CD4-positive, alpha-beta memory T cell (primary cell): ENCODE measurements around the gene SDCCAG8. TPM values are rescaled to one million over a fixed set of nuclear protein-coding genes. Genes with fewer than 3 reads are reported as not detected.

ENCODE experiments used
- CTCF ChIA-PET: fragments of 350-600 bp; sonication (Branson Sonifier 250); formaldehyde crosslinking; loops from one replicate; lab custom pipeline; 2021; ENCODE audit warnings: inconsistent platforms; ENCODE audit not compliant: partially characterized antibody; lab: Charles Lee
- POLR2A ChIA-PET: fragments of 350-600 bp; sonication (Branson Sonifier 250); formaldehyde crosslinking; loops from one replicate; lab custom pipeline; 2021; ENCODE audit not compliant: partially characterized antibody; lab: Charles Lee
- DNase-seq, 5 donors: peaks; one replicate each; pipeline versions ENCODE4 v3.0.0 to v3.0.0-alpha.2; 2020 to 2022; ENCODE audit warnings: mixed read lengths in 1 of 5
- H3K27ac ChIP-seq: one replicate; pipeline ENCODE4 v1.7.0; 2013; ENCODE audit warnings: low read depth, low read length
- H3K27me3 ChIP-seq: 2 replicates; pipeline ENCODE4 v1.7.0; 2013; ENCODE audit warnings: mild to moderate bottlenecking, low read length, moderate library complexity; ENCODE audit not compliant: insufficient read depth
- H3K36me3 ChIP-seq: 2 replicates; pipeline ENCODE4 v1.7.0; 2013; ENCODE audit warnings: mild to moderate bottlenecking, low read length, moderate library complexity; ENCODE audit not compliant: insufficient read depth
- H3K4me1 ChIP-seq: 2 replicates; pipeline ENCODE4 v1.7.0; 2013; ENCODE audit warnings: mild to moderate bottlenecking, low read length, moderate library complexity; ENCODE audit not compliant: insufficient read depth
- H3K4me3 ChIP-seq, 2 donors: one replicate each; pipeline ENCODE4 v1.7.0; 2013; ENCODE audit warnings: low read length in 2 of 2, mild to moderate bottlenecking in 1 of 2
- H3K9me3 ChIP-seq, 2 donors: one replicate each; pipeline ENCODE4 v1.7.0; 2013; ENCODE audit warnings: low read length in 2 of 2, control low read depth in 1 of 2; ENCODE audit not compliant: control insufficient read depth in 1 of 2
- H3K27ac Mint-ChIP-seq, 7 donors: one replicate each; pipeline ENCODE4 v1.8.0; 2020 to 2021; ENCODE audit warnings: mixed read lengths in 7 of 7, mild to moderate bottlenecking in 6 of 7, inconsistent platforms in 3 of 7, moderate library complexity in 3 of 7
- H3K27me3 Mint-ChIP-seq, 2 donors: one replicate each; pipeline ENCODE4 v1.8.0; 2020 to 2021; ENCODE audit warnings: mixed read lengths in 2 of 2
- H3K36me3 Mint-ChIP-seq, 2 donors: one replicate each; pipeline ENCODE4 v1.8.0; 2020 to 2021; ENCODE audit warnings: mixed read lengths in 2 of 2, inconsistent platforms in 1 of 2, mild to moderate bottlenecking in 1 of 2
- H3K4me1 Mint-ChIP-seq, 4 donors: one replicate each; pipeline ENCODE4 v1.8.0; 2020 to 2021; ENCODE audit warnings: mixed read lengths in 4 of 4, mild to moderate bottlenecking in 1 of 4
- H3K4me3 Mint-ChIP-seq, 8 donors: one replicate each; pipeline ENCODE4 v1.8.0; 2020 to 2021; ENCODE audit warnings: mixed read lengths in 8 of 8, mild to moderate bottlenecking in 7 of 8, moderate library complexity in 6 of 8, inconsistent platforms in 3 of 8
- H3K9me3 Mint-ChIP-seq, 8 donors: one replicate each; pipeline ENCODE4 v1.8.0; 2020 to 2021; ENCODE audit warnings: mixed read lengths in 8 of 8, mild to moderate bottlenecking in 5 of 8, inconsistent platforms in 3 of 8, moderate library complexity in 1 of 8
- intact Hi-C: fragments of 100-400 bp; cut with micrococcal nuclease; formaldehyde crosslinking; loops from one replicate; pipeline ENCODE4 v1.15.1; 2023
- polyA plus RNA-seq, 2 donors: library from polyadenylated mRNA; unstranded; fragments of 300-500 nt; fragmentation: Illumina TruSeq; gene quantifications; one replicate each; pipeline ENCODE4 v1.2.3, GENCODE V29; 2021
- total RNA-seq, 2 experiments: library from RNA; stranded (reverse); gene quantifications; one replicate each; pipeline ENCODE4 v1.2.3, GENCODE V29; 2021

Gene SDCCAG8
- total and polyA plus RNA-seq, 4 experiments from 2014 or later = 19.0 to 35.7 (median 27.7) TPM

GRCh38 chr1:243293941-243294722 lies 38.3 kb downstream of the SDCCAG8 start:
- H3K4me1 Mint-ChIP-seq = peaks cover 0 to 2% (median 0%) of the 10 kb centered on the region in 4 donors
- H3K27me3 Mint-ChIP-seq = no peaks in the 10 kb centered on the region
- peaks cover 78 to 89% of the 10 kb centered on the region in 2 donors for H3K36me3 Mint-ChIP-seq
- no peak for DNase-seq
- CTCF ChIA-PET = interaction anchor here (1.2 kb wide), 1 partner anchor 12 kb away, joined by 3 read pairs; no protein-coding TSS in a partner anchor
- Histone ChIP-seq H3K27me3 (no peaks in the 10 kb centered on the region), H3K36me3 (no peaks in the 10 kb centered on the region), H3K9me3 (peaks cover 0 to 3% of the 10 kb centered on the region in 2 donors), H3K27ac (no peak overlapping the region), H3K4me1 (no peaks in the 10 kb centered on the region), H3K4me3 (no peak overlapping the region)
- peak overlapping the region in 1 of 7 donors; percentile 29 for H3K27ac Mint-ChIP-seq
- POLR2A ChIA-PET = no interaction called here
- peaks cover 5 to 53% (median 24%) of the 10 kb centered on the region in 8 donors for H3K9me3 Mint-ChIP-seq
- intact Hi-C loops = no loop called here
- H3K4me3 Mint-ChIP-seq = no peak overlapping the region

GRCh38 chr1:243294723-243295121 lies 38.9 kb downstream of the SDCCAG8 start:
- Mint-ChIP-seq H3K27ac (no peak overlapping the region), H3K36me3 (peaks cover 75 to 83% of the 10 kb centered on the region in 2 donors)
- CTCF ChIA-PET = interaction anchor here (1.2 kb wide), 1 partner anchor 11 kb away, joined by 3 read pairs; no protein-coding TSS in a partner anchor

GRCh38 chr1:243299069-243299468 lies 43.2 kb downstream of the SDCCAG8 start:
- POLR2A ChIA-PET = no interaction called here
- peaks cover 64 to 69% of the 10 kb centered on the region in 2 donors for H3K36me3 Mint-ChIP-seq
- H3K27ac Mint-ChIP-seq = no peak overlapping the region
- no peak overlapping the region for H3K4me3 ChIP-seq
- H3K4me1 Mint-ChIP-seq = peaks cover 0 to 2% (median 0%) of the 10 kb centered on the region in 4 donors
- intact Hi-C loops = no loop called here
- H3K4me1 ChIP-seq = no peaks in the 10 kb centered on the region
- no peaks in the 10 kb centered on the region for H3K36me3 ChIP-seq
- H3K9me3 ChIP-seq = no peaks in the 10 kb centered on the region
- no peaks in the 10 kb centered on the region for H3K27me3 Mint-ChIP-seq
- H3K9me3 Mint-ChIP-seq = peaks cover 3 to 34% (median 12%) of the 10 kb centered on the region in 8 donors
- H3K27me3 ChIP-seq = no peaks in the 10 kb centered on the region
- CTCF ChIA-PET = no interaction called here
- H3K27ac ChIP-seq = no peak overlapping the region
- DNase-seq = no peak
- no peak overlapping the region for H3K4me3 Mint-ChIP-seq

More at GRCh38 chr1:243294723-243295121, 38.9 kb downstream of the SDCCAG8 start:
- POLR2A ChIA-PET = no interaction called here
- Histone ChIP-seq H3K36me3 (no peaks in the 10 kb centered on the region), H3K27me3 (no peaks in the 10 kb centered on the region), H3K4me1 (no peaks in the 10 kb centered on the region), H3K9me3 (peaks cover 0 to 3% of the 10 kb centered on the region in 2 donors), H3K4me3 (no peak overlapping the region), H3K27ac (no peak overlapping the region)
- peaks cover 0 to 2% (median 0%) of the 10 kb centered on the region in 4 donors for H3K4me1 Mint-ChIP-seq
- intact Hi-C loops = no loop called here
- no peak for DNase-seq
- H3K4me3 Mint-ChIP-seq = no peak overlapping the region
- no peaks in the 10 kb centered on the region for H3K27me3 Mint-ChIP-seq
- H3K9me3 Mint-ChIP-seq = peaks cover 5 to 54% (median 25%) of the 10 kb centered on the region in 8 donors

GRCh38 chr1:243301059-243301458 lies 45.2 kb downstream of the SDCCAG8 start:
- intact Hi-C loops = no loop called here
- no peak overlapping the region for H3K27ac Mint-ChIP-seq
- ChIA-PET CTCF (no interaction called here), POLR2A (no interaction called here)
- no peak overlapping the region for H3K4me3 ChIP-seq
- no peak overlapping the region for H3K4me3 Mint-ChIP-seq
- H3K36me3 ChIP-seq = no peaks in the 10 kb centered on the region
- H3K27ac ChIP-seq = no peak overlapping the region
- no peaks in the 10 kb centered on the region for H3K9me3 ChIP-seq
- no peaks in the 10 kb centered on the region for H3K27me3 Mint-ChIP-seq
- peaks cover 51 to 53% of the 10 kb centered on the region in 2 donors for H3K36me3 Mint-ChIP-seq
- no peaks in the 10 kb centered on the region for H3K4me1 Mint-ChIP-seq
- peaks cover 0 to 24% (median 5%) of the 10 kb centered on the region in 8 donors for H3K9me3 Mint-ChIP-seq
- H3K27me3 ChIP-seq = no peaks in the 10 kb centered on the region
- DNase-seq = no peak
- H3K4me1 ChIP-seq = no peaks in the 10 kb centered on the region

- Histone ChIP-seq H3K27ac (no peak overlapping the region), H3K9me3 (no peaks in the 10 kb centered on the region), H3K4me1 (no peaks in the 10 kb centered on the region), H3K36me3 (no peaks in the 10 kb centered on the region), H3K4me3 (no peak overlapping the region), H3K27me3 (no peaks in the 10 kb centered on the region)
- H3K27me3 Mint-ChIP-seq = no peaks in the 10 kb centered on the region
- no peak overlapping the region for H3K4me3 Mint-ChIP-seq
- H3K36me3 Mint-ChIP-seq = peaks cover 36 to 40% of the 10 kb centered on the region in 2 donors
- POLR2A ChIA-PET = no interaction called here
- intact Hi-C loops = no loop called here
- peaks cover 0 to 3% (median 2%) of the 10 kb centered on the region in 4 donors for H3K4me1 Mint-ChIP-seq
- H3K27ac Mint-ChIP-seq = peak overlapping the region in 1 of 7 donors; percentile 48
- CTCF ChIA-PET = interaction anchor here (1.4 kb wide), 1 partner anchor 13 kb away, joined by 4 read pairs; no protein-coding TSS in a partner anchor
- no peaks in the 10 kb centered on the region for H3K9me3 Mint-ChIP-seq
- no peak for DNase-seq
Measured at GRCh38 chr1:243311809-243312208, 56.0 kb downstream of the SDCCAG8 start.

GRCh38 chr1:243312952-243313634 lies 57.3 kb downstream of the SDCCAG8 start:
- H3K4me3 ChIP-seq = no peak overlapping the region
- no peaks in the 10 kb centered on the region for H3K9me3 ChIP-seq
- intact Hi-C loops = no loop called here
- Mint-ChIP-seq H3K36me3 (peaks cover 35 to 40% of the 10 kb centered on the region in 2 donors), H3K27me3 (no peaks in the 10 kb centered on the region), H3K9me3 (no peaks in the 10 kb centered on the region), H3K4me1 (peaks cover 0 to 3% (median 2%) of the 10 kb centered on the region in 4 donors), H3K4me3 (no peak overlapping the region), H3K27ac (no peak overlapping the region)
- H3K27me3 ChIP-seq = no peaks in the 10 kb centered on the region
- ChIA-PET CTCF (no interaction called here), POLR2A (no interaction called here)
- no peak overlapping the region for H3K27ac ChIP-seq
- no peak for DNase-seq
- H3K4me1 ChIP-seq = no peaks in the 10 kb centered on the region
- no peaks in the 10 kb centered on the region for H3K36me3 ChIP-seq
